SK-N-MC (cell line): ENCODE data around the gene CRY1.

ENCODE experiments used
- EZH2 ChIP-seq: fragments of 200-600 bp; sonication (generic); IDR thresholded peaks from one replicate; pipeline ENCODE4 v1.6.1; 2017; ENCODE audit warnings: antibody characterized with exemption
- FOXP2 ChIP-seq: optimal IDR thresholded peaks from 2 replicates; pipeline ENCODE3; 2011; ENCODE audit warnings: mild to moderate bottlenecking, moderate library complexity; ENCODE audit not compliant: insufficient read depth; ENCODE audit errors: extremely low read length, control extremely low read depth
- POLR2AphosphoS5 ChIP-seq: IDR thresholded peaks from 2 replicates; pipeline ENCODE4 v1.6.1; 2012; ENCODE audit warnings: mild to moderate bottlenecking, low read depth, low read length, borderline replicate concordance

DNA sequence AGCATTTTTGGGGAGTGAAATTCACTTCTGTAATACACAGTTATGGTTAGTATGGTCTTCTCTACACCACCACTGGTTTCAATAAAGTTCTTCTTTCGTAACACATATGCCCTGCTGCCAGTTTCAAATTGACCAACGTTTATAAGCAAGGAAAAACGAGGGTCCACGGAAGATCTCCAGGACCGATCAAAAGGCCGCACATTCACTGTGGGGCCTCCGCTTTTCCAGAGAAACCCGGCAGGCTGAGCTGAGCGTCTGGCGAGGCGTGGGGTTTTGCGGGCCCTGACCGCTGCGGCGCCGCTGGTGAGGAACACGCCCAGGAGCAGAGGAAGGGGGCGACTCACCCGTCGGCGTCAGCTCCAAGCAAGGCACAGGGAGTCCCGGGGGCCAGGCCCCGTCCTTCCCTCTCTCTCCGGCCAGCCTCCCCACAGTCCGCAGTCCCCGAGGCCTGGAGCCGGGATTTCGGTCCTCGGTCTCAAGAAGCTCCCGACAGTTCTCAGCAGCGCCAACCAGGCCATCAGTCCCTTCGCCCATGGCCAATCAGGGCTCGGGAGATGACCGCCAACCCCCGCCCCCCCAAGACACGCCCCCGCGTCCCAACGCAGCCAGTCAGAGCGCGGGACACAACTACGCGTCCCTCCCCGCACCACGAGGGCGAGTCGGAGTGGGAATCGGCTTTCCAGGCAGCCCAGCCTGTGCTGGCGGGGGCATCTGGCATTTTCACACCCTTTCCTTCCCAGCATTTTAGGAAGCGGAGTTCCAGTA, 106.5 kb downstream of the CRY1 start, which contains the start of gene MTERF2:
- peak; percentile 41 for TF ChIP-seq FOXP2
- no peak for TF ChIP-seq EZH2
- peak; percentile 81 for TF ChIP-seq POLR2AphosphoS5
